ENCODE data around the gene DPH6.

Gene DPH6

DNA sequence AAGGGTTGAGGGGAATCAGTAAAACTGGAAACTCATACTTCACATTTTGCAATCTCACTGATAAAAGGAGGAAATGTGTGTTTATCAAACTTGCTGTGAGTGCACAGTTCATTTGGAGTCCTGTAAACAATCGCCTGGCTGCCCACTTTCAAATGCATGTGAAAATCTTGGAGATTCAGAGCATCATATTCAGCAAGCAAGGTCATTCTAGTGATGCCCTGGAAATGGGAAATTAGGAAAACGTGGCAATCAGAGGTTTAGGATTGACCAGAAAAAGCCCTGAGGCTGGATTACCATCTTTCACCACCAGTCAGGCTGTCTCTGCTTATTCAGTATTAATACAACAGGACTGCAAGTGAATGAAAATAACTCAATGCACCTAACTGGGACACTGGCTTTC lies 23.9 kb downstream of the DPH6 start:
- Mint-ChIP-seq H3K27me3 (ENCODE audit: low read depth) (no peaks in the 10 kb centered on the region), H3K4me3 (no peak overlapping the region), H3K36me3 (ENCODE audit: low read depth) (no peaks in the 10 kb centered on the region), H3K9me3 (no peaks in the 10 kb centered on the region), H3K27ac (peak overlapping the region in 2 of 3 experiments; percentile 2 to 5), H3K4me1 (peaks cover 7% of the 10 kb centered on the region)
- TF ChIP-seq, protein P1, sequence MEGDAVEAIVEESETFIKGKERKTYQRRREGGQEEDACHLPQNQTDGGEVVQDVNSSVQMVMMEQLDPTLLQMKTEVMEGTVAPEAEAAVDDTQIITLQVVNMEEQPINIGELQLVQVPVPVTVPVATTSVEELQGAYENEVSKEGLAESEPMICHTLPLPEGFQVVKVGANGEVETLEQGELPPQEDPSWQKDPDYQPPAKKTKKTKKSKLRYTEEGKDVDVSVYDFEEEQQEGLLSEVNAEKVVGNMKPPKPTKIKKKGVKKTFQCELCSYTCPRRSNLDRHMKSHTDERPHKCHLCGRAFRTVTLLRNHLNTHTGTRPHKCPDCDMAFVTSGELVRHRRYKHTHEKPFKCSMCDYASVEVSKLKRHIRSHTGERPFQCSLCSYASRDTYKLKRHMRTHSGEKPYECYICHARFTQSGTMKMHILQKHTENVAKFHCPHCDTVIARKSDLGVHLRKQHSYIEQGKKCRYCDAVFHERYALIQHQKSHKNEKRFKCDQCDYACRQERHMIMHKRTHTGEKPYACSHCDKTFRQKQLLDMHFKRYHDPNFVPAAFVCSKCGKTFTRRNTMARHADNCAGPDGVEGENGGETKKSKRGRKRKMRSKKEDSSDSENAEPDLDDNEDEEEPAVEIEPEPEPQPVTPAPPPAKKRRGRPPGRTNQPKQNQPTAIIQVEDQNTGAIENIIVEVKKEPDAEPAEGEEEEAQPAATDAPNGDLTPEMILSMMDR (IDR thresholded peaks at IDR 0.05; ENCODE audit: unreplicated experiment in 3 of 3), result no peak

DNA sequence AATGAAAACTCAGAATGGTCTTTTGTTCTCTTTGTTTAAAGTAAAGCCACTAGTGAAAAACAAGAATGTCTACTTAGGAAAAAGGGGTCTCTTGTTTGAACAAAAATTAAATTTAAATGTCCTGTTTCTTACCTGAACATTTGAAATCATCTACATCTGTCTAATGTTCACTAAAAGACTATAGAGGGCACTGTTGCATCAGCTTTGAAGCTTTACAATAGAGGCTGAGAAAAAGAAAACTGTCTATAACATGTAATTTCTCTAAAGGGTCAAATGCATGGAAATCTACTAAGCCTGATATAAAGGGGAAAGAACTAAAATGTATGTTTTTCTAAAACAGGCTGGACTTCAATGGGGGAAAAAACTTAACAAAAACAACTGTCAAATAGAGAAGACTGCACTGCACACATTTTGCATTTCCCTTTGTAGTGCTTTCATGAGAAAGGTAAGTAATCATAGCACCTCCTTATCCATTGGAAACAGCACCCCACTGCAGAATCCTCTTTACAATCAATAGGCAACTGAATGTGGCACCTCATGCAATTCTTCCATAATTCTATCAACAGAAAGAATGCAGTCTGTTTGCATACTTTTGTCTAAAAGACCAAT lies 26.3 kb downstream of the DPH6 start:
- no peaks in the 10 kb centered on the region for H3K27me3 Mint-ChIP-seq (ENCODE audit: low read depth)
- no peaks in the 10 kb centered on the region for H3K9me3 Mint-ChIP-seq
- TF ChIP-seq, protein P1 (IDR thresholded peaks at IDR 0.05; ENCODE audit: unreplicated experiment in 3 of 3), result peak; percentile 62 to 76 (median 73)
- peak overlapping the region; percentile 46 to 88 (median 72) for H3K27ac Mint-ChIP-seq
- peaks cover 7% of the 10 kb centered on the region for H3K4me1 Mint-ChIP-seq
- H3K36me3 Mint-ChIP-seq (ENCODE audit: low read depth), result no peaks in the 10 kb centered on the region
- H3K4me3 Mint-ChIP-seq, result no peak overlapping the region

DNA sequence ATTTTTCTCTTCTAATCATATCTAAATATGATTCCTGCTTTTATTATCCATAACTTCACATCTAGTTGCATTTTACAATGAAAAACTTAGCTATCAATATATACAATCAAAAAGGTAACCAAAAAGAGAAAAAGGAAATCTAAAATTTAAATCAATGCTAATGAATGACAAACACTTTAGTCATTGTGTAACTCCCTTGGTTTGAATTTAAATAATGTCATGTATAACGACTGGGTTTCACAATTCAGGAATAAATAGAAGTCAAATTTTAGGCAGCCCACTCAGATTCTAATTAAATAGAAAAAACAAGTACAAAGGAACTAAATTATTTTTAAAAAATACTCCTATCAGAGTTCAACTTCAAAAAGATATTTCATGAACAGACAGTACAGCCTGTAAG lies 26.9 kb downstream of the DPH6 start:
- TF ChIP-seq, protein P1 (IDR thresholded peaks at IDR 0.05; ENCODE audit: unreplicated experiment in 3 of 3), result no peak
- Mint-ChIP-seq H3K27ac (peak overlapping the region in 1 of 3 experiments; percentile 22), H3K36me3 (ENCODE audit: low read depth) (no peaks in the 10 kb centered on the region), H3K9me3 (no peaks in the 10 kb centered on the region), H3K4me3 (no peak overlapping the region), H3K4me1 (peaks cover 7% of the 10 kb centered on the region), H3K27me3 (ENCODE audit: low read depth) (no peaks in the 10 kb centered on the region)

DNA sequence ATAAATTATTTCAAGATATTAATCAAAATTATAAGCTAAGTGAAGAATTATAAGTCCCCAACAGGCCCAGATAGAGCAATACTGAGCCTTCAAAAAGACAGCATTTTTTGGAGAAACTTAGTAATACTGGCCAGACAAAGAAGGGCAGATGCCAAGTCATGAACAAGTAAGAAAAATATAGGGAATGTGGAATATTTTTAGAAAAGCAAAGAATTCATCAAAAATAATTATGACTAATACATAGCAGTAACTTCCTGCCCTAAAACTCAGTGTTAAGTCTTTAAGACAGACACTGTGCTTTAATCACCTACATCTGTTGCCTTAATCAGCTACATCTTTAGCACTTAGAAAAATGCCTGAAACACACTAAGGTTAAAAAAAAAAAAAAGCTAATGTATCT lies 31.2 kb downstream of the DPH6 start:
- TF ChIP-seq, protein P1 (IDR thresholded peaks at IDR 0.05; ENCODE audit: unreplicated experiment in 3 of 3), result no peak
- H3K36me3 Mint-ChIP-seq (ENCODE audit: low read depth), result no peaks in the 10 kb centered on the region
- H3K4me1 Mint-ChIP-seq, result peaks cover 4% of the 10 kb centered on the region
- H3K27ac Mint-ChIP-seq, result no peak overlapping the region
- no peak overlapping the region for H3K4me3 Mint-ChIP-seq
- H3K9me3 Mint-ChIP-seq, result no peaks in the 10 kb centered on the region
- no peaks in the 10 kb centered on the region for H3K27me3 Mint-ChIP-seq (ENCODE audit: low read depth)

DNA sequence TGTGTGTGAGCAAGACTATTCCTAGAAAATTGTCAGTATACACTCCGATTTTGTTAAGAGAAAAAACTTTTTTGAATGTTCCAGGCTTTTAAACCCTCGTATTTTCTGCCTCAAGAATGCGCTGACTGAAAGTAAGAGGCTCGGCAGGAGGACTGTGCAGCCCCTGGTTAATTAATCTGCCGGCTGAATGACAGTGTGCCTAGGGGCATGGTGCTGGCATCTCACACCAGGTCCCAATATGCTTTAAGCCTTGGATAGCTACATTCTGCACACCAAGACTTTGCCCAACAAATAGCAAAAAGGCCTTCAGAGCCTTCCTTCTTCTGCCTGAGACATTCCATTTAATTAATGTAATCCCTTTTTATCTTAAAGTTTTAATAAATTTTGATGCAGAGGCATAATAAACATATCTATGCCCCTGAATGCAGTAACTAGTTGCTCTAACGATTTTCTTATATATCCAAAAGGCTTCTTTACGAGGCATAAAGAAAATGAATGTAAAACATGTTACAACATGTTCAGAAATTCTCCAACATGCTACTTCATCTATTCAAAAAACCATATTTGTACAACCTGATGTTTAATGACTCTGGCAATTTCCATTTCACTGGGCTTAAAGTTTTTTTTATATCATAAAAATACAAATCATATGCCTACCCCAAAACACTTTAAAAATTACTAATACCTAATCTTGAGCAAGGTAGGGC lies 37.9 kb downstream of the DPH6 start:
- H3K36me3 Mint-ChIP-seq (ENCODE audit: low read depth), result no peaks in the 10 kb centered on the region
- no peaks in the 10 kb centered on the region for H3K9me3 Mint-ChIP-seq
- TF ChIP-seq, protein P1 (IDR thresholded peaks at IDR 0.05; ENCODE audit: unreplicated experiment in 3 of 3), result no peak
- peak overlapping the region in 2 of 3 experiments; percentile 64 to 79 for H3K27ac Mint-ChIP-seq
- peaks cover 18% of the 10 kb centered on the region for H3K4me1 Mint-ChIP-seq
- no peaks in the 10 kb centered on the region for H3K27me3 Mint-ChIP-seq (ENCODE audit: low read depth)
- H3K4me3 Mint-ChIP-seq, result no peak overlapping the region

Measured in nephron (organoid).